ENCODE data around the gene GBX2. TPM values are rescaled to one million over a fixed set of nuclear protein-coding genes. Genes with fewer than 3 reads are reported as not detected.

The GBX2 gene
- total and polyA plus RNA-seq, 10 of the 15 experiments (the other 5 are each of a cell fraction or from before 2014, with no cell fraction given) = not detected

DNA sequence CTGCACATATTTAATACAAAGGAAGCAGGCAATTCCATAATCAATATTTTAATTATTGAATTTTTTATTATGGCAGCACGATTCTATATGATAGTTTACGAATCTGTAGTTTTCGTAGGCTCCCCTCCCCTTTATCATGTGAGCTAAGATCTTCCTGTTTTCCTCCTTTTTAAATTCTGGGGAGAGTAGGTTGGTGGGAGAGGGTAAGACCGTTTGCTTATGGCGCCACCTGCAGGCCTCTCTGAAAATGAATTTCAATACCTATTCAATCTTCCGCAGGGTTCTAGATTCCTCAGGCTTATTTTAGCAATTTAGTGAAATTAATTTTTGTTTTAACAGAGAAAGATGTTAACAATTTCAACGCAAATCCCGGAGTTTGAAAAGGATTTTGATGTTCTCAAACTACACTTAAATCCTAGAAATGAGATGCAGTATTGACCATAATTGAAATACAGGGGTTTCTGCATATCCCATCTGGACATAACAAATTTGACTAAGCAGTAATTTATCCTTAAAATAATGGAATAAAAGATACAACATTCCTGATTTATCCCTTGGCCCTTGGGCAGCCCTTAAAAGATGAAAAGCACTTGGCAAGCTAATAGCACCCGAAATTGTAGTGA lies 12.8 kb upstream of the GBX2 start:
- intact Hi-C loops (cut with micrococcal nuclease; ENCODE audit: unreplicated experiment) = loop anchor here (1.0 to 2.0 kb wide), 2 partner anchors 402 to 414 kb away; no protein-coding TSS in a partner anchor

More for the DNA sequence above, 12.8 kb upstream of the GBX2 start:
- RAD21 ChIA-PET (ENCODE audit: unreplicated experiment) = interaction anchor here (1.9 to 4.3 kb wide), 2 partner anchors 401 to 415 kb away, joined by 9 to 26 read pairs; no protein-coding TSS in a partner anchor
- Histone ChIP-seq H3K79me2 (ENCODE audit: control insufficient read depth, insufficient read depth, low read length) (no peaks in the 10 kb centered on the region), H2AFZ (ENCODE audit: control insufficient read depth, low read depth, low read length) (no peak overlapping the region), H3K27ac (ENCODE audit: control insufficient read depth, insufficient read depth) (no peak overlapping the region), H3K9ac (ENCODE audit: control insufficient read depth, insufficient read depth, low read length) (no peak overlapping the region), H3K9me3 (replicated peaks; ENCODE audit: control insufficient read depth, insufficient read depth, low read length) (no peaks in the 10 kb centered on the region), H3K4me1 (ENCODE audit: control insufficient read depth, insufficient read depth, low read length) (no peaks in the 10 kb centered on the region), H3K4me2 (ENCODE audit: control insufficient read depth, insufficient read depth) (no peak overlapping the region), H3K36me3 (ENCODE audit: control insufficient read depth in 2 of 2, insufficient read depth in 2 of 2, low read length in 1 of 2) (no peaks in the 10 kb centered on the region), H3K4me3 (no peak overlapping the region), H4K20me1 (ENCODE audit: control insufficient read depth, insufficient read depth) (no peaks in the 10 kb centered on the region), H3K27me3 (replicated peaks in 1 of 2; ENCODE audit: control insufficient read depth in 2 of 2, insufficient read depth in 2 of 2, low read length in 1 of 2) (no peaks in the 10 kb centered on the region; a peak in 1 of 4 replicates)
- SMC1A ChIA-PET (ENCODE audit: uncharacterized antibody, unreplicated experiment) = interaction anchor here (0.7 to 2.5 kb wide), 5 partner anchors 39 to 421 kb away, joined by 3 to 28 read pairs (median 4); no protein-coding TSS in a partner anchor
- peak; percentile 64; the same call in 1 of the 2 replicates for TF ChIP-seq SMC3 (IDR thresholded peaks at IDR 0.05; ENCODE audit: borderline replicate concordance, low read length)
- no peak for TF ChIP-seq RELA (IDR thresholded peaks at IDR 0.05; ENCODE audit: borderline replicate concordance, partially characterized antibody)
- TF ChIP-seq, protein P1, sequence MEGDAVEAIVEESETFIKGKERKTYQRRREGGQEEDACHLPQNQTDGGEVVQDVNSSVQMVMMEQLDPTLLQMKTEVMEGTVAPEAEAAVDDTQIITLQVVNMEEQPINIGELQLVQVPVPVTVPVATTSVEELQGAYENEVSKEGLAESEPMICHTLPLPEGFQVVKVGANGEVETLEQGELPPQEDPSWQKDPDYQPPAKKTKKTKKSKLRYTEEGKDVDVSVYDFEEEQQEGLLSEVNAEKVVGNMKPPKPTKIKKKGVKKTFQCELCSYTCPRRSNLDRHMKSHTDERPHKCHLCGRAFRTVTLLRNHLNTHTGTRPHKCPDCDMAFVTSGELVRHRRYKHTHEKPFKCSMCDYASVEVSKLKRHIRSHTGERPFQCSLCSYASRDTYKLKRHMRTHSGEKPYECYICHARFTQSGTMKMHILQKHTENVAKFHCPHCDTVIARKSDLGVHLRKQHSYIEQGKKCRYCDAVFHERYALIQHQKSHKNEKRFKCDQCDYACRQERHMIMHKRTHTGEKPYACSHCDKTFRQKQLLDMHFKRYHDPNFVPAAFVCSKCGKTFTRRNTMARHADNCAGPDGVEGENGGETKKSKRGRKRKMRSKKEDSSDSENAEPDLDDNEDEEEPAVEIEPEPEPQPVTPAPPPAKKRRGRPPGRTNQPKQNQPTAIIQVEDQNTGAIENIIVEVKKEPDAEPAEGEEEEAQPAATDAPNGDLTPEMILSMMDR (IDR thresholded peaks at IDR 0.05 in 2 of 3, conservative IDR thresholded peaks at IDR 0.05 in 1 of 3; ENCODE audit: control insufficient read depth in 2 of 3, extremely low read depth in 1 of 3, insufficient read depth in 1 of 3, low read depth in 3 of 3, low read length in 3 of 3) = peak; percentile 54 to 61 (median 57)
- TF ChIP-seq NR2C1 (IDR thresholded peaks at IDR 0.05) = no peak
- TF ChIP-seq RAD21 (IDR thresholded peaks at IDR 0.05; ENCODE audit: insufficient read depth, low read depth, low read length) = peak; percentile 65
- POLR2A ChIA-PET = no interaction called here
- 12% methylated on average over 9 of the region's 9 CpGs for WGBS (ENCODE audit: insufficient coverage, insufficient replicate concordance, low lambda C conversion rate, missing lambda C conversion rate)
- no peak for DNase-seq (ENCODE audit: low read depth, low spot score)
- ATAC-seq = peak; percentile 54; the same call in 2 of the 3 replicates
- no TSS peak for BruUV-seq (replicated peaks)
- in situ Hi-C loops (cut with MboI) = loop anchor here (5.0 kb wide), 1 partner anchor 409 kb away; no protein-coding TSS in a partner anchor
- CTCF ChIA-PET = interaction anchor here (0.6 to 6.0 kb wide), 8 partner anchors 8 to 415 kb away, joined by 3 to 84 read pairs (median 5); no protein-coding TSS in a partner anchor
- FAIRE-seq = peak; percentile 31

All from GM12878 (cell line).